ENCODE measurements around the gene SEMA4A. TPM values are rescaled to one million over a fixed set of nuclear protein-coding genes. Genes with fewer than 3 reads are reported as not detected.
A peak's percentile ranks its signal among the peaks of the same experiment; 100 is the strongest.

The SEMA4A gene
- total and polyA plus RNA-seq, 9 of the 15 experiments (the other 6 are each of a cell fraction or from before 2014, with no cell fraction given), result 0.04 to 1.7 (median 0.45) TPM

DNA sequence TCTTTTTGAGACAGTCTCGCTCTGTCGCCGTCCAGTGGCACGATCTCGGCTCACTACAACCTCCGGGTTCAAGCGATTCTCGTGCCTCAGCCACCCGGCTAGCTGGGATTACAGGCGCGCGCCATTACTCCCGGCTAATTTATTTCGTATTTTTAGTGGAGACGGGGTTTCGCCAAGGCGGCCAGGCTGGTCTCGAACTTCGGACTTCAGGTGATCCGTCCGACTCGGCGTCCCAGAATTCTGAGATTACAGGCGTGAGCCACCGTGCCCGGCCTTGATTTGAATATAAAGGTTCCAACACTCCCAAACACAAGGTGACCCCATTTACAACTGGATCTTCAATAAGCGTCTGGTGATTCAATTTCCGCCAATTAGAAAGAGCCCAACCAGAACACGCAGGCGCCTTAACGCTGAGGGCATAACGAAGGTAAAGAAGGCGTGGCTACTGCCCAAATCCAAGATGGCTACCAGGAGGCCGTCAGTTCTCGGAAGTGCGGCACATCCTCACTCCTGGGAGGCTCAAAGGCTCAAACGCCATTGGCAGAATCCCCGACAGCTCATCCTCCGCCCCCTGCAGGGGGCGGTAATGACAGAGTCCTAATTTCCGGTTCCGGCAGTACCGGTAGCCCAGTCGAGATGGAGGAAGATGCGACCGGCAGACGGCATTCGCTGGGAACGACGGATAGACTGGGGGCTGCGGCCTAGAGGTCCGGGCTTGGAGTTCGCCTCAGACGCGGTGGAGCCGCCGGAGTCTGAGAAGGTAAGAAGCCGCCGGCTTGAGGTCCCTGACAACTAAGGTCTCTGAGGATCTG lies 40.3 kb downstream of the SEMA4A start, which contains the start of gene SLC25A44 (continued):
- TF ChIP-seq, protein P1, sequence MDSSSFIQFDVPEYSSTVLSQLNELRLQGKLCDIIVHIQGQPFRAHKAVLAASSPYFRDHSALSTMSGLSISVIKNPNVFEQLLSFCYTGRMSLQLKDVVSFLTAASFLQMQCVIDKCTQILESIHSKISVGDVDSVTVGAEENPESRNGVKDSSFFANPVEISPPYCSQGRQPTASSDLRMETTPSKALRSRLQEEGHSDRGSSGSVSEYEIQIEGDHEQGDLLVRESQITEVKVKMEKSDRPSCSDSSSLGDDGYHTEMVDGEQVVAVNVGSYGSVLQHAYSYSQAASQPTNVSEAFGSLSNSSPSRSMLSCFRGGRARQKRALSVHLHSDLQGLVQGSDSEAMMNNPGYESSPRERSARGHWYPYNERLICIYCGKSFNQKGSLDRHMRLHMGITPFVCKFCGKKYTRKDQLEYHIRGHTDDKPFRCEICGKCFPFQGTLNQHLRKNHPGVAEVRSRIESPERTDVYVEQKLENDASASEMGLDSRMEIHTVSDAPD (CRISPR knock-in tag; IDR thresholded peaks at IDR 0.05), result no peak
- TF ChIP-seq XRCC5 (IDR thresholded peaks at IDR 0.05; ENCODE audit: low read depth, low read length) (no peak), FUS (optimal IDR thresholded peaks at IDR 0.05; ENCODE audit: low read depth, low read length) (no peak), FOSL1 (tag; conservative IDR thresholded peaks at IDR 0.05) (peak; percentile 47; the same call in 1 of the 2 replicates), FOS (IDR thresholded peaks at IDR 0.05; ENCODE audit: extremely low read depth, insufficient read length) (no peak), XRCC3 (IDR thresholded peaks at IDR 0.05) (no peak), ATF1 (CRISPR knock-in tag; IDR thresholded peaks at IDR 0.05) (no peak), ATF1 (tag; IDR thresholded peaks at IDR 0.05) (peak; percentile 91), PTBP1 (IDR thresholded peaks at IDR 0.05; ENCODE audit: low read depth, low read length) (no peak), ZFP30 (CRISPR knock-in tag; IDR thresholded peaks at IDR 0.05; ENCODE audit: borderline replicate concordance) (no peak), PCBP2 (IDR thresholded peaks at IDR 0.05; ENCODE audit: low read depth, low read length, poor library complexity, severe bottlenecking) (no peak), ZNF253 (CRISPR knock-in tag; conservative IDR thresholded peaks at IDR 0.05) (no peak), HNRNPL (IDR thresholded peaks at IDR 0.05; ENCODE audit: low read depth, low read length) (no peak), E2F6 (IDR thresholded peaks at IDR 0.05; ENCODE audit: borderline replicate concordance in 1 of 2, extremely low read depth in 1 of 2, insufficient read depth in 1 of 2, insufficient read length in 1 of 2, low read depth in 1 of 2, low read length in 1 of 2, poor library complexity in 1 of 2, severe bottlenecking in 1 of 2) (peak in 1 of 2 experiments; percentile 22), XRCC4 (IDR thresholded peaks at IDR 0.05; ENCODE audit: extremely low read depth, insufficient read depth, insufficient read length) (no peak), GABPA (tag; conservative IDR thresholded peaks at IDR 0.05; ENCODE audit: low read depth) (peak; percentile 97)
- TF ChIP-seq, protein P2, sequence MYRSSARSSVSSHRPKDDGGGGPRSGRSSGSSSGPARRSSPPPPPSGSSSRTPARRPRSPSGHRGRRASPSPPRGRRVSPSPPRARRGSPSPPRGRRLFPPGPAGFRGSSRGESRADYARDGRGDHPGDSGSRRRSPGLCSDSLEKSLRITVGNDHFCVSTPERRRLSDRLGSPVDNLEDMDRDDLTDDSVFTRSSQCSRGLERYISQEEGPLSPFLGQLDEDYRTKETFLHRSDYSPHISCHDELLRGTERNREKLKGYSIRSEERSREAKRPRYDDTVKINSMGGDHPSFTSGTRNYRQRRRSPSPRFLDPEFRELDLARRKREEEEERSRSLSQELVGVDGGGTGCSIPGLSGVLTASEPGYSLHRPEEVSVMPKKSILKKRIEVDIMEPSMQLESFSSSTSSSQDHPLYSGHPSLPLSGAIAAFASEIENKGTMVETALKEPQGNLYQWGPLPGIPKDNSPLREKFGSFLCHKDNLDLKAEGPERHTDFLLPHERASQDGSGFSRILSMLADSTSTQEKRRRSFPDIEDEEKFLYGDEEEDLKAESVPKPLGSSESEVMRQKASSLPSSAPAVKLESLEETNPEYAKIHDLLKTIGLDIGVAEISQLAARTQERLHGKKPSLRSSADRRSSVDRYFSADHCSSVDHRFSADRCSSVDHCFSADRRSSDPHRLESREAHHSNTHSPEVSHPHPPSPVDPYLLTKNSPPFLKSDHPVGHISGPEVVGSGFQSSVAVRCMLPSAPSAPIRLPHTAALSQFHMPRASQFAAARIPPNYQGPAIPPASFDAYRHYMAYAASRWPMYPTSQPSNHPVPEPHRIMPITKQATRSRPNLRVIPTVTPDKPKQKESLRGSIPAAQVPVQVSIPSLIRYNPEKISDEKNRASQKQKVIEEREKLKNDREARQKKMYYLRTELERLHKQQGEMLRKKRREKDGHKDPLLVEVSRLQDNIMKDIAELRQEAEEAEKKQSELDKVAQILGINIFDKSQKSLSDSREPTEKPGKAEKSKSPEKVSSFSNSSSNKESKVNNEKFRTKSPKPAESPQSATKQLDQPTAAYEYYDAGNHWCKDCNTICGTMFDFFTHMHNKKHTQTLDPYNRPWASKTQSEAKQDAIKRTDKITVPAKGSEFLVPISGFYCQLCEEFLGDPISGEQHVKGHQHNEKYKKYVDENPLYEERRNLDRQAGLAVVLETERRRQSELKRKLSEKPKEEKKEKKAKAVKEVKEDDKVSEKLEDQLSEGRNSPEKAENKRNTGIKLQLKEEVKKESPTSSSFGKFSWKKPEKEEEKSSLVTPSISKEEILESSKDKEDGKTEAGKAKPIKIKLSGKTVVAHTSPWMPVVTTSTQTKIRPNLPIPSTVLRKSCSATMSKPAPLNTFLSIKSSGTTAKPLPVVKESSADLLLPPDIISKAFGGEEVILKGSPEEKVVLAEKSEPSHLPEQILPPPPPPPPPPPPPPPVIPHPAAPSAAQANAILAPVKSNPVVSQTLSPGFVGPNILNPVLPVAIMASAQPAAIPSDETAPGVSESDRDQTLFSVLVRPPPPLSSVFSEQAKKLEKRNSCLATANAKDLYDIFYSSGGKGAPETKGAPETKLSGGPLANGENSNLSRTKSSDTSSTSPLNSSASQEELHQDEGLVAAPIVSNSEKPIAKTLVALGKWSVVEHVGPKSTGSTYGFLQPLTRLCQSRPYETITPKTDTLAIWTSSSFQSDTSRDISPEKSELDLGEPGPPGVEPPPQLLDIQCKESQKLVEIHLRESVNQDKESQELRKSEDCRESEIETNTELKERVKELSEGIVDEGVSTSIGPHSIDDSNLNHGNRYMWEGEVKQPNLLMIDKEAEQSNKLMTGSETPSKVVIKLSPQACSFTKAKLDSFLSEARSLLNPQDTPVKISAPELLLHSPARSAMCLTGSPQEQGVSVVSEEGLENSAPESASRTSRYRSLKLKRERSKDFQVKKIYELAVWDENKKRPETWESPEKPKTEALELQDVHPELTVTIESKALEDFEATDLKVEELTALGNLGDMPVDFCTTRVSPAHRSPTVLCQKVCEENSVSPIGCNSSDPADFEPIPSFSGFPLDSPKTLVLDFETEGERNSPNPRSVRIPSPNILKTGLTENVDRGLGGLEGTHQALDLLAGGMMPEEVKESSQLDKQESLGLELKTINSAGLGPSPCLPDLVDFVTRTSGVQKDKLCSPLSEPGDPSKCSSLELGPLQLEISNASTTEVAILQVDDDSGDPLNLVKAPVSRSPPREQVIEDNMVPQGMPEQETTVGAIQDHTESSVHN (IDR thresholded peaks at IDR 0.05; ENCODE audit: borderline replicate concordance in 1 of 2, low read depth in 1 of 2), result no peak
